NCI-H82 treated with DMSO at 0.1 percent for 48 hours (cell line): ENCODE data around the gene CGNL1.

Source experiments
- DNase-seq: peaks from one replicate; lab custom pipeline; 2025; ENCODE audit not compliant: unreplicated experiment; lab: John Stamatoyannopoulos, UW

Gene CGNL1

GRCh38 chr15:57542505-57542817, 166.2 kb downstream of the CGNL1 start:
- no peak for DNase-seq

- DNase-seq = no peak
Observed at GRCh38 chr15:57544848-57545480, 168.7 kb downstream of the CGNL1 start.

DNA sequence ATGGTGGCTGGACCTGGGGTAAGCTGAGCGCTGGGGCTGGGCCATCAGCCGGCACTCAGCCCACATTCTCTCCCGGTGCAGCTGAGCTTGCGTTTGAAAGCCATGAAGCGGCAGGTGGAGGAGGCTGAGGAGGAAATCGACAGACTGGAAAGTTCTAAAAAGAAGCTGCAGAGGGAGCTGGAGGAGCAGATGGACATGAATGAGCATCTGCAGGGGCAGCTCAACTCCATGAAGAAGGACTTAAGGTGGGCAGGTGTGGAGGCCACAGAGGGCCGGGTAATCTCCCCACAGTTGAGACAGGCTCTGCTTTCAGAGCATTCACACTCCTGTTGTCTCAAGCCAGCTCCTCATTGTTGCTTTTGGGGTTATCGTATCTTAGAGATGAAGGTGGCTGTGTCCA, 169.7 kb downstream of the CGNL1 start:
- DNase-seq = no peak

GRCh38 chr15:57547243-57547755, 171.0 kb downstream of the CGNL1 start:
- DNase-seq = no peak

DNA sequence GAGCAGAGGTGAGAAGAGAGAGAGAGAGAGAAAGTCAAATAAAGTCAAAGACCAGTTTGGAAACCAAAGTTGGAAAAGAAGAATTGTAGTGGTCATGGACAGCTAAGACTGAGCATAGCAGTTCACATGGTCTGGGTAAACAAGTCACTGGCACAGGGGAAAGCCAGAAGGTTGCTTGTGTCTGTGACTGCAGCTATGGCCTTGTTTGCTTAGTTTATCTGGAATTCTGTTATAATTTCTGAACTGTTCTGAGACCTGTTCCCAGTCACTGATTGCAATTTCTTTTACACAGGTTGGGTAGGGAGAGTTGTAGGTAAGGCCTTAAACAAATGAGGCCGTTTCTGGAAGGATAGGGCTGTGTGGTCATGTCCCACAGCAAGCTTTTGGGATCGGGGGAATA, 172.0 kb downstream of the CGNL1 start:
- DNase-seq = no peak

GRCh38 chr15:57548835-57549234, 172.5 kb downstream of the CGNL1 start:
- DNase-seq = no peak

DNA sequence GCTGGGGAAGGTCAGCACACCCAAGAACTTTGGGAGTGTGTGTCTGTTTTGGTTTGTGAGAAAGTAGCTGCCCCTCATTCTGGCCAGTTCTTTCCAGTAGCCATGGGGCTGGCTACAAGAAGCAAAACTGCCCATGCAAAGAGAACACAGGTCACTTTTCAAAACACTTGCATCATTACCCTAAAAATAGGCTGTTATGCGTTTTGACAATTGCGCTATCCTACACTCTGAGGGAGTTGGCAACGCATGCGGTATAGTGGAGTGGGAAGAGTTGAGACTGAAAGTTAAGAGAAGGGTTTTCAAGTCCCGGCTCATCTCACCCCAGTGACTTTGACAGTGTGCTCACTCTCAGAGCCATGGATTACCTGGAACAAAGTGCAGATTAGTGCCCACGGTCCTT, 173.6 kb downstream of the CGNL1 start:
- DNase-seq = no peak

DNA sequence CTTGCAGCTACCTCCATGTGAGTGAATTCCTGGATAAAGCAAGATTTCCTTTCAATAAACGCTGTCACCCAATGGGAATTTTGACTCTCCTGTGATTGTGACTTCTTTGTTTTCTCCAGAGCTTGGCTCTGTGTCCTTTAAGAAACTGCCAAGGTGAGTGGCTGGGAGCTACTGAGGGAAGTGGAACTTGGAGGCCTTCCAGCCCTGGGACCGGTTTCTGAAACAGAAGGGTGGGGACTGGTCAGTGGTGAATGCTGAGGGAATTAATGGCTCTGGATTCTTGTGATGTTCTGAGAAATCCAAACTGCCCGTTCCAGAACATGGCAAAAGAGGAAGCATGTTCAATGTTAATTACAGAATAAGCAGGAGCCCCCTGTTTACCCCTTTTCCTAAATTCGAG, 174.3 kb downstream of the CGNL1 start:
- DNase-seq = no peak

- DNase-seq = no peak
Observed at GRCh38 chr15:57551715-57552677, 175.7 kb downstream of the CGNL1 start.

GRCh38 chr15:57552678-57553334, 176.5 kb downstream of the CGNL1 start:
- no peak for DNase-seq

GRCh38 chr15:57553526-57553925, 177.2 kb downstream of the CGNL1 start:
- DNase-seq = peak; percentile 9

- peak; percentile 80 for DNase-seq
Observed at GRCh38 chr15:57554063-57554811, 177.9 kb downstream of the CGNL1 start.

DNA sequence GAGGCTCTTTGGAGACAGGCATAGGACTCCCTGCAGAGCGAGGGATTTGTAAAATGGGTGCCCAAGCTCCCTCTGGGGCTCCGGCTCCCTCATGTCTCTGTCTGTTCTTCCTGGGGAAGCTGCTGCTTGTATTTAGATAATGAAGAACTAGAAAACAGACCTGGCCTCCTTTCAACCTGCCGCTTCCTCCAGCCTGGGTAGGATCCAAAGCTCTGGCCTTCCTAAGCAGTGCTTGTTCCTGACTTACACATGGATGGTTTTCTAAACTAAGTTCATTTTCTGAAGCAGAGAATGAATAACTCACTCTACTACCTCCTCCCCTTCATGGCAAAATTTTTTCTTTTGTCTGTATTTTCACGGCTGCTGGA, 178.5 kb downstream of the CGNL1 start:
- DNase-seq = no peak

DNA sequence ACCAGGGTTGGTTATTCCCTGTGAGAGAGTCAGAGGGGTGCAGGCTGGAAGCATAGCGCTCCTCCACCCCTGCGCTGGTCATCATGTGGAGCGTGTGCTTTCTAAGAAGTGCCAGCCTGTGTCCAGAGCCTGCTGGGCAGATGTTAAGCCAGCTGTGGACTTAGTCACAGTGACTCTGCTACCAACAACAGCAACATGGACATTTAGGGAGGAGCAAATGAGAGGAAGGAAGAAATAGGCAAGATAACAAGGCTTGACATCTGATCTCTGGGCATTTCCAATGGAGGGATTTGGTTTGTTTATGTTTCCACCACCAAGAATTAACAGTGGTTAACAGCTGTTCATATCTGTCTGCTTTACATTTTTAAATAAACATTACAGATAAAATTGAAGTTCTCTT, 179.0 kb downstream of the CGNL1 start:
- DNase-seq = no peak

- no peak for DNase-seq
Observed at GRCh38 chr15:57556040-57556439, 179.7 kb downstream of the CGNL1 start.

GRCh38 chr15:57557267-57557666, 181.0 kb downstream of the CGNL1 start:
- no peak for DNase-seq

DNA sequence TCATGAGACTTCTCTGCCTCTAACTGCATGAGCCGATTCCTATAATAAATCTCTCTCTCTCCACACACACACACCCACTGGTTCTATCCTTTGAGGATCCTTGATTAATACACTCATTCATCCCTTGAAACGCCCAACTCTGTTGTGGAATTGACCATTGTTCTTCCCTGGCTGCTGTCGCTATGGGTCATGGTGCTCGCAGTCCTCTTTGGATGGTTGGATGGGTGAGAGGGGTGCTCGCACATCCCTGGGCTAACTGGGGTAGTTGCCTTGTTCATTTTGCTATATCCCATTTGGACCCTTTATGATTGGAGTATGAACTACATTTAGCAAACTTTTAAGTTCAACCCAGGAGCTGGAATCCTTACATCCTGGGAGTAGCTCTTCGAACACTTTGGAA, 181.5 kb downstream of the CGNL1 start:
- no peak for DNase-seq

DNA sequence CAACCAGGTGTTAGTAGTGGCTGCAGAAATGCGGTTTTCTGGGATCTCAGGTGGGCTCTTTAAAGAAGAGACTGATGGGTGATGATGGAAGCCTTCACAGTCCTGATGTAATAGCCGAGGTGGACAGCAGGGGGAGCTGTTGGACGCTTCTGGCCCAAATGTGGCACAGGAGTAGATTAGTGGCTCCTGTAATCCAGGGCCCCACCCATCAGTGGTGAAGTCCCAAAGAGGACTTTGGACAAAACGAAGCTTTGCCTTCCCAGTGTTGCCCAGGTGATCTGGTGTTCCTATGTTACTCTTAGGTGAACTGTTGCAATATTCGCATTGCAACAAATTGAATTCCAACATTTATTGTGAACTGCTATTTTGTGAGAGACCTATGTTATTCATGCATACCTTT, 183.6 kb downstream of the CGNL1 start:
- peak; percentile 2 for DNase-seq

- DNase-seq = peak; percentile 46
Observed at GRCh38 chr15:57561041-57561711, 184.9 kb downstream of the CGNL1 start.

GRCh38 chr15:57562196-57562769, 186.0 kb downstream of the CGNL1 start:
- DNase-seq = no peak
